Measurements from ENCODE around the gene FSIP1.

DNA sequence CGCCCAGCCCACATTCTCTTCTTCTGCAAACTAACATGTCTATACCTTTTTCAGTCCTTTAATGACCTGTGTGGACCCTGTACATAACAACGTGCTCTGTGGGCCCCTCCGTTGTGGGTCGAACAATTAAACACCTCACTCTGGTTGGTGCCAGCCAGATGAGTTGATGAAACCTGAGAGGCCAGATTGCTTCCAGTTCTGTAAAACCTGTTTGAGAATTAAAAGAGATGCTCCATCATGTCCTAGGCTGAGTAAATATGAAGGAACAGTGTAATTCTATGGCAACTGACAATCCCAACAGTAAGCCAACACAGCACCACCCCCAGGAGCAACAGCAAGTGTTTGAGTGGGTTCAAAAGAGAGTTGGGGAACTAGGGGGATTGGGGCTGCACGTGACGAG lies 207.5 kb downstream of the FSIP1 start:
- TF ChIP-seq EP300 (IDR thresholded peaks at IDR 0.05) (no peak), POLR2AphosphoS5 (IDR thresholded peaks at IDR 0.05) (no peak), POLR2A (IDR thresholded peaks at IDR 0.05; ENCODE audit: low read depth) (no peak)
- TF ChIP-seq, protein P1, sequence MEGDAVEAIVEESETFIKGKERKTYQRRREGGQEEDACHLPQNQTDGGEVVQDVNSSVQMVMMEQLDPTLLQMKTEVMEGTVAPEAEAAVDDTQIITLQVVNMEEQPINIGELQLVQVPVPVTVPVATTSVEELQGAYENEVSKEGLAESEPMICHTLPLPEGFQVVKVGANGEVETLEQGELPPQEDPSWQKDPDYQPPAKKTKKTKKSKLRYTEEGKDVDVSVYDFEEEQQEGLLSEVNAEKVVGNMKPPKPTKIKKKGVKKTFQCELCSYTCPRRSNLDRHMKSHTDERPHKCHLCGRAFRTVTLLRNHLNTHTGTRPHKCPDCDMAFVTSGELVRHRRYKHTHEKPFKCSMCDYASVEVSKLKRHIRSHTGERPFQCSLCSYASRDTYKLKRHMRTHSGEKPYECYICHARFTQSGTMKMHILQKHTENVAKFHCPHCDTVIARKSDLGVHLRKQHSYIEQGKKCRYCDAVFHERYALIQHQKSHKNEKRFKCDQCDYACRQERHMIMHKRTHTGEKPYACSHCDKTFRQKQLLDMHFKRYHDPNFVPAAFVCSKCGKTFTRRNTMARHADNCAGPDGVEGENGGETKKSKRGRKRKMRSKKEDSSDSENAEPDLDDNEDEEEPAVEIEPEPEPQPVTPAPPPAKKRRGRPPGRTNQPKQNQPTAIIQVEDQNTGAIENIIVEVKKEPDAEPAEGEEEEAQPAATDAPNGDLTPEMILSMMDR (IDR thresholded peaks at IDR 0.05): no peak
